Suppressor macrophage treated with lipopolysaccharide for 4 hours (primary cell): ENCODE data around the gene FAM83C.

Source experiments
- DNase-seq: peaks from one replicate; pipeline ENCODE4 v3.0.0-alpha.2; 2020

FAM83C gene

GRCh38 chr20:35298264-35298663, 6.0 kb upstream of the FAM83C start:
- no peak for DNase-seq

- DNase-seq = no peak
Observed at GRCh38 chr20:35297740-35298139, 5.5 kb upstream of the FAM83C start.

DNA sequence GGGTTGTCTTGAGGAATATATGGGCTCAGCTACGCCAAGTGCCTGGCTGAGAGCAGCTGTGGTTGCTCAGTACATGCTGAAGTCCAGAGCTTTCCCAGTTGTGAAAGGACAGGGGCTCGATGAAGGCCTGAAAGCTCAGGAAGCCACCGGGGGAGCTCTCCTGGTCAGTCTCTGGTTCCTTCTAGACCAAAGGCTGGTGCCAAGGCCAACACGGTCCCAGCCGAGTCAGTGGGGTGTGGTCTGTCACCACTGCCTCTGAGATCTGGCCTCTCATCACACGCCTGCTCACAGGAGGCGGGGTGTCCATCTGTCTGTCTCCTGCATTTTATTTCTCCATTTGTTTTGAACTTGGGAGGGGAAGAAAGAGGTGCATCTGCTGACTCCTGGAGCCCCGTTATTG, 4.9 kb upstream of the FAM83C start:
- DNase-seq = no peak

DNA sequence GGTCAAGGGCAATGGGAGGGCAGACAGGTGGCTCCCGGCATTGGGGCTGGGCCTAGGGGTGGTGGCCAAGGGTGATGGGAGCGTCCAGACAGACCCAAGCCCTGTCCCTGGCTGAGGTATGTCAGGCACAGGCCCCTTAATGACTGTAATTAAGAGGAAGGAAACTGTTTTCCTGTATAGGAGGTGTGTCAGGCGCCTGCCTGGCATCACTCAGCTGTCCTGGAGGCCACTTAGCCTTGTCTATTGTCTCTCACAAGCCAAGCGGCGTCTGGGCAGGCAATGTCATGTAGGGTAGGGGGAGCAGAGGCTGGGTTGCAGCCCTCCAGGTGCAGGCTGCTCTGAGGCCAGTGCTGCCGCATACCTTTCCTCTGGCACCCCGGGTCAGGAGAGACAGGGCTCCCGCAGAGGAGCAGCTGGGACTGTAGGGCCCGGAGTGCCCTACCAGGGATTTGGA, 3.9 kb upstream of the FAM83C start:
- no peak for DNase-seq

- DNase-seq = no peak
Observed at GRCh38 chr20:35295674-35296073, 3.4 kb upstream of the FAM83C start.

DNA sequence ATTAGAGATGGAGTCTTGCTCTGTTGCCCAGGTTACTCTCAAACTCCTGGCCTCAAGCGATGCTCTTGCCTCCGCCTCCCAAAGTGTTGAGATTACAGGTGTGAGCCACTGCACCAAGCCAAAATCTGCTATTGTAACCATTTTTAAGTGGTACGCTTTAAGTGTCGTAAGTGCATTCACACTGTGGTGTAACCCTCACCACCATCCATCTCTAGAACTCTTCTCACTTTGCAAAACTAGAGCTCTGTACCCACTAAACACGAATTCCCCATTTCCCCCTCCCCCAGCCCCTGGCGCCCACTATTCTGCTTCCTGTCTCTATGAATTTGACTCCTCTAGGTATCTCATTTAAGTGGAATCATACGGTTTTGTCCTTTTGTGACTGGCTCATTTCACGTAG, 2.8 kb upstream of the FAM83C start:
- DNase-seq = no peak

DNA sequence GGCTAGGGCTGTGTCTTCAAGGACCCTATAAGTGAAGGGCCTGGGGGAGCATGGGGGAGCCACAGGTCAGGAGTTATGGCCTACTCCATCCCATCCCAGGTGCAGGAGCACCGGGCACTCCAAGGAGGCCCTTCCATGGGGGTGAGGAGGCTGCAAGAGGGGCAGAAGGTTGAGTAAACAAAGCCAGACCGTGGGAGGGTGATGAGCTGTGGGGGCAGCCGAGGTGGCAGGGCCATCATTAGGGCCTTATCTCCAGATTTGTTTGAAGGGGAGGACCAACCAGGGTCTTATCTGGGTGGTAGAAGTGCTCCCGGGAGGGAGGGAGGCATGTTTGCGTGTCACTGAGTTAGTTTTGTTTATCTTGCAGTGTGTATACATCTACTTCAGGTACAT, 2.1 kb upstream of the FAM83C start:
- DNase-seq = no peak

- DNase-seq = no peak
Observed at GRCh38 chr20:35293303-35294292, 1.4 kb upstream of the FAM83C start.

DNA sequence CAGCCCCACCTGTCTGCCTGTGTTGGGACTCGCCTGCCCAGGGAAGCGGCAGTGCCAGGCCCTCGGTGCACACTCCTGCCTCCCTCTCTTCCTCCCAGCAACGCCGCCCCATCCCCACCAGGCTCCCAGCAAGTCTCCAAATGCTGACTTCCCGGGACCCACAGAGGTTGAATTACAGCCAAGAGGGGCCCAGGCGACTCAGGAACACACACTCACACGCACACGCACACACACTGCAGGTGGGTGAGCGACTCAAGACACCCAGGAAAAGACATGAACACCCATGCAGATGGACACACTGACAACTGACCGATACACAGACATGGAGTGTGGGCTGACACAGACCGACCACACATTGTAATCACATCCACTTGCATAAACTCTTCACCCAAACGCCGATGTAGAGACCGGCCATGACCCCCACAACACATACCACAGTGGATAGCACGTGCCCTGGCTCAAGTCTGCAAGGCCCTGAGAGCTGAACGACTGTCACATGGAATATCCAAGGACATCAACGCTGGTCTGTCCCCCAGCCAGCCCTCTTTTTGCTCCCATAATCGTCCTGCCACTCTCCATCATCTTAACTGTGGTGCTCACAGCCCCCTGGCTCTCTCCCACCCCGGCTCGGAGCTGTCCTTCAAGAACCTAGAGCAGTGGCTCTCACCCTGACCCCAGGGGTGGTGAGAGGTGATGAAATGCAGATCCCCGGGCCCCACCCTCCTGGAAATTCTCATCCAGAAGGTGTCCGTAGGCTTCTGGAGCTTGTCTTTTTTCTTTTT, 470 bp upstream of the FAM83C start:
- no peak for DNase-seq

GRCh38 chr20:35290887-35291417, 1.3 kb downstream of the FAM83C start:
- no peak for DNase-seq

DNA sequence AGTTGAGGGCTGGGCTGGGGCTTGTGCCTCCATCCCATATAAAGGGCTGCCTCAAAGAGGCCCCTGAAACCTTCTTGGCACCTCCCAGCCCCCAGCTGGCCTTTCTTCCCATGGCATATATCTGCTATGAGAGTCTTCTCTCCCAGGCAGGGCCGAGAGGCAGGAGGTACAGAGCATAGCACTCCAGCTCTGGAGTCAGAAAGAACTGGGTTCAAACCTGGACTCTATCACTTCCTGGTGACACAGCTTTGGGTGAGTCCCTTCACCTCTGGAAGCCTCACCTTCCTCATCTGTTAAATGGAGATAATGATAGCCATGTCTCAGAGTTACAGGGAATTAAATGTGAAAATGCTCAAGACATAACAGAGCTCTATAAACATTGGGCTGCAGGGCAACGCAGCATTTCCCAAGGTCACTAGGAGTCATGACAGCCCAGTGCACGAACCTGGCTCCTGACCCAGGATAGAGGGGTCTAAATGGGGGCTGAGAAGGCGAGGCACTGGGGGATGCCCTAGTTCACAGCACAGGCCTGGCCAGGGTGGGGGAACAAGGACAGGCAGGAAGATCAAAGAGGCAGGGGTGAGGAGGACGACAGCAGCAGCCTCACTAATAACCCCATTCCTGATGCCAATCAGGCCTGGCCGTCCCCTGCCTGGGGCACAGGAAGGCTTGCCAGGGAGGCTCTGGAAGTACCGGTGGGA, 1.9 kb downstream of the FAM83C start:
- no peak for DNase-seq

GRCh38 chr20:35288325-35289060, 3.7 kb downstream of the FAM83C start:
- no peak for DNase-seq

DNA sequence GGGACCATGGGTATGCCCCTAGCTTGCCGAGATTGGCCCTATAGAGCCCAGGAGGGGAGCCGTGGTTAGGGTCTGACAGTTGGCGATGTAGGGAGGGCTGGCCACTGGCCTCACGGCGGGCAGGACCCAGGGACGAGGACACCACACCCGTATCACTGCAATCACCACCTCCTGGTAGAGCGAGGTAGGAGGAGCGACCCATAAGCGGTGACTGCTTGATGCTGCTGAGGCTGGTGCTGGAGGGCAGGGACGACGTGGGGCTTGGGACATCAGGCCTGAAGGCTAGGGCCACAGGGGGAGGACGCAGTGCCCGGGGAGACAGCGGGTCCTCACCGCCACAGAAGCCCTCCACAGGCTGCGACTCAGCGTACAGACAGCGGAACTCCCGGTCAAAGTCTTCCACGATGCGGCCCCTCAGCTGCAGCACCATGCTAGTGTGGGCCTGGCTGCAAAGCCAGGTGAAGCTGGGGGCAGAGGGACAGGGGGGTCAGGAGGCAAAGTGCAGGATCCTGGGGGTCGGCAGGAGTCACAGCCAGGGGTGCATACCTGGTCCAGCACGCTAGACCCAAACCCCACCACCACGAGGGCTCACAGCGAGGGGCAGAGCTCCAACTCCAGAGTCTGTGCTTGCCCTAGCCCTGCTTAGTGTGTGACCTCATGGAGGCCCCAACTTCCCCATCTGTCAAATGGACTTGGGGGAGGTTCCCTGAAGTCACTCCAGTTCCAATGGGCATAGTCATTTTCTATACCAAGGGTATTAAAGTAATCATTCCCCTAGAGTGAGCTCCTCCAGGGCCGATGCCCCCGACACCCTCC, 4.5 kb downstream of the FAM83C start:
- DNase-seq = no peak

GRCh38 chr20:35286899-35287508, 5.2 kb downstream of the FAM83C start:
- DNase-seq = no peak

GRCh38 chr20:35286077-35286898, 5.9 kb downstream of the FAM83C start:
- DNase-seq = no peak

DNA sequence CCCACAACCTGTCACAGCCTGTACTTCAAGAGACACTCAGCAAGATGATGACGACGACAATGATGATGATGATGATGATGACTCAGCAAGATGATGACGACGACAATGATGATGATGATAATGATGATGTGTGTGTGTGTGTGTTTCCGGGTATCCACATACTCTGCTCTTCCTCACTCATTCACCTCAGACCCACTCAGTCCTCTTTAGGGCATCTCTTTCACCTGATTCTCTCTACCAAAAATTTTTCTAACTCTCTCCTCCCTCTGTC, 6.5 kb downstream of the FAM83C start:
- peak; percentile 47 for DNase-seq

DNA sequence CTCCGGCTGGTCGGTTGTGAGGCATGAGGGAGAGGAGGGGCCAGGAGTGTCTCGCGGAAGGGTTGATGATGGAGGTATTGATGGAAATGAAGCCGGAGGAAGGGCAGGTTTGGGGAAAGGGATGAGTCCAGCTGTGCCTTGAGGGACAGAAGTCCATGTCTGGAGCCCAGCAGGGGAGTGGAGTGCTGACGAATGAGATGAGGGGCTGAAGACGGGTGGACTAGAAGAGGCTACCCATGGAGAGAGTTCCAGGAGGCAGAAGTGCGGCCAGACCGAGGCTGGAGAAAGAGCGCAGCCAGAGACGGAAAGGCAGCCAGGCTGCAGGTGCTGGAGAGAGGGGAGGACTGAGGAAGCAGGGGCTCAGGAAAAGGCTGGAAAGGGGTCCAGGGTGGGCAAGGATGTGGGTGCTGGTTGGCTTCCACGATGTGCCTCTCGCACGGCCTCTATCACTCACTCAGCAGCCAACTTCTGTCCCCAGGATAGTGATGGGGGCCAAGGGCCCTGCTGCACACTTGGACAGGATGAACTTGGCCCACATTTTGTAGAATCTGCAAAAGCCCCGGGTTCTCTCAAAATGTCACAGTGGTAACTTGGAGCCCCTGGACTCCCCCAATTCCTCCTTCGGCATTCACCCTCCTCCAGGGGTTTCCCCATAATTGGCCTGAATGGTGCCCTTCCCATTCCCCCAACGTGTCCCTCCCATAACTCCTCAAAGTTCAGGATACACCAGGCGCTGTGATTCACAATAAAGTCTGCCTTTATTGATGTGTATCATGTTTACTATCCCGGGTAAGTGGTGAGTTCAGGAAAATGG, 7.0 kb downstream of the FAM83C start:
- DNase-seq = no peak

GRCh38 chr20:35284267-35284991, 7.8 kb downstream of the FAM83C start, which contains the start of gene EIF6:
Gene EIF6 (minus strand): TSS chr20:35284772. CDS start chr20:35284487, 285 bp downstream.
- DNase-seq = peak; percentile 85
